Coronary artery (tissue), 2 donors: ENCODE data around the gene VPS72.

Experiments
- DNase-seq: peaks from one replicate; pipeline ENCODE4 v3.0.0-alpha.2; 2017; ENCODE audit warnings: low spot score
- H3K27ac ChIP-seq, 2 donors: fragments of 200-600 bp; sonication (generic); one replicate each; pipeline ENCODE4 v1.5.1; 2016 to 2019
- H3K4me3 ChIP-seq: fragments of 200-600 bp; sonication (generic); 2 replicates; pipeline ENCODE4 v1.5.1; 2016; ENCODE audit warnings: mild to moderate bottlenecking, moderate library complexity
- CTCF ChIP-seq: fragments of 200-600 bp; sonication (generic); IDR thresholded peaks from one replicate; pipeline ENCODE4 v1.5.1; 2019; ENCODE audit warnings: antibody characterized with exemption

Gene VPS72

GRCh38 chr1:151130987-151131586 lies 58.9 kb downstream of the VPS72 start:
- peak overlapping the region; percentile 70 for H3K4me3 ChIP-seq
- H3K27ac ChIP-seq, result peak overlapping the region in 1 of 2 donors; percentile 66
- peak; percentile 89 for DNase-seq
- no peak for TF ChIP-seq CTCF

GRCh38 chr1:151128800-151129199 lies 61.2 kb downstream of the VPS72 start:
- no peak for TF ChIP-seq CTCF
- no peak overlapping the region for H3K4me3 ChIP-seq
- no peak for DNase-seq
- no peak overlapping the region for H3K27ac ChIP-seq
